ENCODE data around the gene ERG.
A peak's percentile ranks its signal among the peaks of the same experiment; 100 is the strongest.

Gene ERG

DNA sequence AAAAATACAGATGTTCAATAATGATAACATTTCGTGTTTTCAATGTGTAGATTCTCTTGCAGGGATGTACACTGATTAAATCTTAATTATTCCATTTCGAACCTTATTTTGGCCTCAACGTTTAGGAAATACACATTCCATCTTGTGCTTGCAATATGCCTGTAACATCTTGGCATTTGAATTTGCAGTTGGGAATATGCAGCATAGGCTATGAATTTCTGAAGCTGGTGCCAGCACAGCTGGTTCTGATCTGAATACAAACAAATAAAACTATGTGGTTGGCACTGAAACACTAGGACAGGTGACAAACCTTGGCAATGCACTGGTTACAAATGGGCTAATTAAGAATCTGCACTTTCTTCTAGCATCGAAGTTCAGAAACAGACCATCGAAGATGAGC, 108.4 kb downstream of the ERG start:
- Mint-ChIP-seq H3K4me1 (ENCODE audit: low read depth) (peaks cover 5% of the 10 kb centered on the region), H3K36me3 (ENCODE audit: low read depth) (no peaks in the 10 kb centered on the region), H3K9me3 (no peaks in the 10 kb centered on the region), H3K27ac (no peak overlapping the region), H3K27me3 (ENCODE audit: low read depth) (peaks cover 23% of the 10 kb centered on the region), H3K4me3 (no peak overlapping the region)

DNA sequence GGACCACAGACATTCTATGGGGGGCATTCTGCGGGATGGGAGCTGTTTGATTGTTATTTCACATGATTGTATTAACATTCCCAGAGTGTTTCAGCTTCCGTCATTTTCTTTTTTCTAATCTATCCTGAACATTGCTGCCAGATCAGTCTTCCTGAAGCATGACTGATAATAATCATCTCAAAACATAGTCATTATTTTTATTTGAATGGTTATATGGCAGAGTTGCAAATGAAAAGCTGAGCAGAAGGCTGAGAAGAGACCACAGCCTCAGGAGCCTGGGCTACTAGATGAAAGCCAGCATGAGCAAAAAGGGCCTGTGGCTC, 109.0 kb downstream of the ERG start:
- H3K27me3 Mint-ChIP-seq (ENCODE audit: low read depth) = peaks cover 21% of the 10 kb centered on the region
- H3K4me3 Mint-ChIP-seq = no peak overlapping the region
- no peaks in the 10 kb centered on the region for H3K36me3 Mint-ChIP-seq (ENCODE audit: low read depth)
- H3K27ac Mint-ChIP-seq = no peak overlapping the region
- H3K9me3 Mint-ChIP-seq = no peaks in the 10 kb centered on the region
- H3K4me1 Mint-ChIP-seq (ENCODE audit: low read depth) = peaks cover 5% of the 10 kb centered on the region

DNA sequence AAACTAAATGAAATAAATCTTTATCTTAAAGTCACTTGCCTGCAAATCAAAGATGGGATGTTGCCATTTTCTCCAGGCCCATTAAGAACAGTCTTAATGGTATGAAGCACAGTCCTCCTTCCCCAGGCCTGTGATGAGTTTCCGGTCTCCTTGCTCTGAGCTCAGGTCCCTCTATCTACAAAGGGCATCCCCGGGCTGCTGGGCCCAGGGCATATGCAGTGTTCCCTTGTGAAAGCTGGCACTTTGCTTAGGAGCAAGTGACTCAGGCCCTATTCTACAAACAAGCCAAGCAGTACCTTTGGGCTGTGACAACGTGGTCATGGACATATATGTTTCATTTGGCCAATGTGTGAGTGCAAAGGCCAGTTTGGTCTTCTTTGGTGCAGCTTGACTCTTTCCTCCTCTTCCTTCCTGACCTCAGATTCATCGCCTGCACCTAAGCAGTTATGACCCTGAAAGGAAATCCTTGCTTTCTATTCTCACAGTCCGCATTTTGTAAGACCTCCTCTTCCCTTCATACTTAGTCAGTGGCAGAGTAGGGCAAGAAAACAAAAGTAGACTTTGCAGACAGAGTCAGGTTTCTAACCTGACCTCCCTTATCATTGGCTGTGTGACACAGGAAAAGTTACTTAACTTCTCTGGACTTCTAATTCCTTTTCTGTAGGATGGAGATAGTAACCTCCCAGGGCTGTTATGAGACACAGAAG, 109.5 kb downstream of the ERG start:
- Mint-ChIP-seq H3K9me3 (no peaks in the 10 kb centered on the region), H3K4me1 (ENCODE audit: low read depth) (peaks cover 5% of the 10 kb centered on the region), H3K36me3 (ENCODE audit: low read depth) (no peaks in the 10 kb centered on the region), H3K4me3 (no peak overlapping the region), H3K27me3 (ENCODE audit: low read depth) (peaks cover 20% of the 10 kb centered on the region), H3K27ac (no peak overlapping the region)

DNA sequence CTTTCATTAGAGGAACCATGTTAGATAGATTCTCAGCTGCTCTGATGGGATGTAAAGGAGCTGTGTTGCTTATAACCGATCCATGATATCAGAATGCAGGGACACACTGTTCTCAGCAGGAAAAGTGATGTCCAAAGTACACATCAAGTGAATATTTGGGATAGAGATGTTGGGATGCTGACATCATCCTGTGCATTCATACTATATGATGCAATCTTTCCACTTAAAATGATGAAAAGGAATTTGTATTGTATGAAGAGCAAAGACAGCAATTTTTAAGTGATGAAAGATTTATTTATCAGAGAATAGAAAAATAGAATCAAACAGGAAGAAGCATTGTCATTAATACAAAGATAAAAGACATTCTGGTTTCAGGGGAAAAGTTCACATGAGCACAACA, 110.1 kb downstream of the ERG start:
- Mint-ChIP-seq H3K36me3 (ENCODE audit: low read depth) (no peaks in the 10 kb centered on the region), H3K27me3 (ENCODE audit: low read depth) (peaks cover 17% of the 10 kb centered on the region), H3K4me3 (no peak overlapping the region), H3K4me1 (ENCODE audit: low read depth) (peaks cover 5% of the 10 kb centered on the region), H3K27ac (no peak overlapping the region), H3K9me3 (no peaks in the 10 kb centered on the region)

DNA sequence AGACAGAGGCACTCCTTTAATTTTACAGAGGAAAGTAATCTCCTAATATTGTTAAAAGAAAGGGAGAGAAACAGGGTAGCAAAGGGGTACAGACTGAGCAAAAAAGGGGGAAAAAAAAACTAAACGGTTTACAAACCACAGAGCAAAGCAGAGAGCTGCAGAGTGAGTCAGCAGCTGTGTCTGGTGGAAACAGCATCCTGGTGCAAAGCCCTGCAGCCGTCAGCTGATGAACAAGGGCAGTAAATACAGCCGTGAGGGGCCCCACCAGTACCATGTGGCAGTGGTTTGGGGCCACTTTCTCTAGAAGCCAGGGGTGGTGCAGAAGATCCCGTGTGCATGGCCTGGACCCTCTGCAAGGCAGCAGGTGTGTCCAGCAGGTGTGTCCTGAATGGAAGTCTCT, 111.3 kb downstream of the ERG start:
- peaks cover 18% of the 10 kb centered on the region for H3K27me3 Mint-ChIP-seq (ENCODE audit: low read depth)
- no peak overlapping the region for H3K4me3 Mint-ChIP-seq
- H3K4me1 Mint-ChIP-seq (ENCODE audit: low read depth) = peaks cover 5% of the 10 kb centered on the region
- H3K27ac Mint-ChIP-seq = peak overlapping the region; percentile 57
- H3K9me3 Mint-ChIP-seq = no peaks in the 10 kb centered on the region
- H3K36me3 Mint-ChIP-seq (ENCODE audit: low read depth) = no peaks in the 10 kb centered on the region

DNA sequence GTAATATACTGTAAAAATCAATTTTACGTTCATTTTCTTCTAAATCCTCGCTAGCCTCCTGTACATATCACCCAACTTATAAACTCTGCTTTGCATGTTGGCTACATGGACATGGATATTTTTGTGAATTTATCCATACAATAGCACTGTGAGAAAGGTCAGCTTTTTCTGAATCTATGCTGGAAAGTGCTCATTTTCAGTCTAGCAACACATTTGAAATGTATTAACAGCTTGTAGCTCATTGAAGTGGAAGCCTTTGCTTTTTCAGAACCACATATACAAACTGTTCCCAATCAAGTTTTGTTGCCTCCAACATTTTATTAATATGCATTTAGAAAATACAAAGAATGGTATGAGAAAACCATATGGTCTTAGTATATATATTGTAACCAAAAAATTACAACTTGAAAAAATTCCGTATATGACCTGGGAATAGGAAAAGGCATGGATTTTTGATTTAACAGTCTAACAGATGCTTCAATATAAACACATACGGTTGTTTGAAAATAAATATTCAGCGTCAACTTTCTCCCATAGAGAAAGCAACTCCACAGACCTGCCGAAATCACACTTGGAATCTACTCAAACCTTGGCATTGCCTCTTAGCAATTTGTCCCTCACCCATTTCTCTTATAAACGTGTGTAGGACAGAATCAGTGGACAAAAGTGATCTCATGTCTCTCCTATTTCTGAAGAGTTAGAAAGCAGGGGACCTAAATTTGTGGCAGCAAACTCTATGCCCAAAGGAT, 112.7 kb downstream of the ERG start:
- Mint-ChIP-seq H3K36me3 (ENCODE audit: low read depth) (no peaks in the 10 kb centered on the region), H3K27me3 (ENCODE audit: low read depth) (peaks cover 18% of the 10 kb centered on the region), H3K4me1 (ENCODE audit: low read depth) (peaks cover 5% of the 10 kb centered on the region), H3K4me3 (no peak overlapping the region), H3K9me3 (no peaks in the 10 kb centered on the region), H3K27ac (no peak overlapping the region)

DNA sequence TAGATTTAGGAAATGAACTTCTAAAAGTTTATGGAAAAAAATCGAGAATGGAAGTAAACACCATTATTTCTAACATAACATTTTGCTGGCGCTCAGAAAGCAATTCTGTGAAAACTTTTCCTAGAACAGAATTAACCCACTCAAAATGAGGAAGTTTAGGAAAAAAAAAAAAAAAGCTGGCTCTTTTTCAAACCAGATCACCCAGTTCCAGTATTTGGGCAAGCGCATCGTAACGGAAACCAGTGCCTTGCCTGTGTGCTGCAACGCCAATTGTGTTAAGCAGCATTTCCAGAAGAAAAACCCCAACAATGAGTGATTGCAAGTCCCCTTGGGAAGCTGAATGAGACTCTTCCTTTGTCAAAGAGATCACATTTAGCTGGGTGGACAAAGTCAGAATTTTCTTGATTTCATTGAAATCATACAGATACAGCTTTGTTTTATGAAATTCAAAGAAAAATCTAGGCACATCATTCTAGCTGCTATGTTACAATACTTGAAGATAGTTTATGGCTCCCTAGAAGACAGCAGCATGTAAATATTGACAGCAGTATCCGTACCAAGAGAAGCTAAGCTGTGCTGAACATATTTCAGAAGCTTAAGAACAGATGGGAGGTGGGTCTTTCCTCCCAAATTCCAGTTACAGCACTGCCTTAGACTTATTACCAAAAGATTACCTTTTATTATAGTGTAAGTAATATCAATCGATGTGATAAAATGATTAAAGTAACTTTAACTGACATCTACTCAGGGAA, 113.4 kb downstream of the ERG start:
- Mint-ChIP-seq H3K27ac (no peak overlapping the region), H3K4me1 (ENCODE audit: low read depth) (peaks cover 5% of the 10 kb centered on the region), H3K4me3 (no peak overlapping the region), H3K27me3 (ENCODE audit: low read depth) (peaks cover 14% of the 10 kb centered on the region), H3K9me3 (no peaks in the 10 kb centered on the region), H3K36me3 (ENCODE audit: low read depth) (no peaks in the 10 kb centered on the region)

DNA sequence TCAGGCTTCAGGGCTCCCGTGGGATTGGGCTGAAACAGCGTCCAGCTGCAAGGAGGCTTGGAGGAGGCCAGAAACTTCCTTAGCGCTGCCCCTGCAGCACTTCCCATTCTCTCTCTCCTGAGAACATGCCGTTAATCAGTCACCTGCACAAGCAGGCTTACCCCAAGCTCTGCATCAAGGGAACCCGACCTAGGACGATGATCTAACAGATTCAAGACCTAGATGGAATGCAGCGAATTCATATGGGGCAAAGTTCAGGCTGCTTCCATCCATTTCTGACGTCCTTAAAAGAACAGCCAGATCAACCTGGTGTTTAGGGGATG, 114.1 kb downstream of the ERG start:
- Mint-ChIP-seq H3K4me1 (ENCODE audit: low read depth) (peaks cover 5% of the 10 kb centered on the region), H3K27me3 (ENCODE audit: low read depth) (peaks cover 14% of the 10 kb centered on the region), H3K36me3 (ENCODE audit: low read depth) (no peaks in the 10 kb centered on the region), H3K9me3 (no peaks in the 10 kb centered on the region), H3K27ac (no peak overlapping the region), H3K4me3 (no peak overlapping the region)

DNA sequence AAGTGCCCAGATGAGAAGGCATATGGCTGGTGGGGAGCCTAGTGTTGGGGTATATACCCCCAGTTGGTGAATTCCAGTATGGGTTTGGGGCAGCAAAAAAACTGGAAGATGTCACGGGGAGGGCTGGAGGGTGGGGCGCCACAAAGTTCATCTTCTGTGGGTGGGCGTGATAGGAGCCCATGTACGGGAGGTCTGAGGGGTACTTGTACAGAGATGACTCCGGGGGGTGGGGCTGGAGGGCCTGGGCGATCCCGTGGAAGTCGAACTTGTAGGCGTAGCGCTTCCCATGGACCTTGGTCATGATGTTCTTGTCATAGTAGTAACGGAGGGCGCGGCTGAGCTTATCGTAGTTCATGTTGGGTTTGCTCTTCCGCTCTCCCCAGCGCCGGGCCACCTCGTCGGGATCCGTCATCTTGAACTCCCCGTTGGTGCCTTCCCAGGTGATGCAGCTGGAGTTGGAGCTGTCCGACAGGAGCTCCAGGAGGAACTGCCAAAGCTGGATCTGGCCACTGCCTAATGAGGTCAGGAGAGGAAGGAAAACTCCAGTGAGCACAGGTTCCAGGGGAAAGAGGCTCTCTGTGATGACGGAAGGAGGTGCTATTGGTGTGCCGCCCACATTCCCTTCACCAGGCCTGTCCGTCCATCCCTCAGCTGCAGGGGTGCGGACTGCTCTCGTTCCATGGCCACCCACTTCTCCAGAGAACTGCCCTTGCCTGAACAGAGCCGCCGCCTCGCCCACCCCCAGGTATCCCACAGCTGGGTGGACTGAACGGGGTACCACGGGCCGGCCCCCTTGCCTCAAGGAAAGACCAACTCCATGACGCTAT, 114.7 kb downstream of the ERG start:
- Mint-ChIP-seq H3K36me3 (ENCODE audit: low read depth) (no peaks in the 10 kb centered on the region), H3K27me3 (ENCODE audit: low read depth) (peaks cover 14% of the 10 kb centered on the region), H3K27ac (no peak overlapping the region), H3K4me1 (ENCODE audit: low read depth) (peaks cover 5% of the 10 kb centered on the region), H3K9me3 (no peaks in the 10 kb centered on the region), H3K4me3 (no peak overlapping the region)

DNA sequence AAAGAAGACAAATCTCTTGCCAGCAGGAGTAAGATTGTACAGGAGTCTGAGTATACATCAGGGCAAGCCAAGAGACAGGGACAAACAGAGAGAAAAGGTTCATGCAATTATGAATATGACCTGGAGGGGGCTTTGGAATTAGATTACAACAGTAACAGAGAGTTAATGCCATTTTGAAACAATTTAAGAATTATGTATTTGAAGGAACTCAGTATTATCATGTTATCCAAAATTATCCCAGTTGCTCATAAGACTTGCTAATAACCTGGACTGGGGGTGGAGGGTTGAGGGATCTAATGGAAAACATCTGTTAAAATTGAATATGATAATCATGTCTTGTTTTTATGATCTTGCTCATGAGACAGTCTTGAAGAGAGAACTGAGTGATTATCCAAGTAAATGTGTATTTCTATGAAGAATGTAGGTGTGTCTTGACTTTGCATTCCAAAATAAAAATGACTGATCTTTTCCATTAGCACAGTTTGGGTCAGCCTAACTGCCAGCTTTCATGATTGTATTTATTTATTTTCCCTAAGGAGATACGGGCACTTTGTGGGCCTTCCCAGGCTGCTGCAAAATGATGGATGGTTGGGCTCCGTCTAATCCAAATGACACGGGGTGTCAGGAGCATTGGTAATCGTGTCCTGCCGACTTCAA, 117.7 kb downstream of the ERG start:
- H3K9me3 Mint-ChIP-seq = no peaks in the 10 kb centered on the region
- H3K4me1 Mint-ChIP-seq (ENCODE audit: low read depth) = no peaks in the 10 kb centered on the region
- H3K4me3 Mint-ChIP-seq = no peak overlapping the region
- peaks cover 14% of the 10 kb centered on the region for H3K27me3 Mint-ChIP-seq (ENCODE audit: low read depth)
- H3K36me3 Mint-ChIP-seq (ENCODE audit: low read depth) = no peaks in the 10 kb centered on the region
- no peak overlapping the region for H3K27ac Mint-ChIP-seq

DNA sequence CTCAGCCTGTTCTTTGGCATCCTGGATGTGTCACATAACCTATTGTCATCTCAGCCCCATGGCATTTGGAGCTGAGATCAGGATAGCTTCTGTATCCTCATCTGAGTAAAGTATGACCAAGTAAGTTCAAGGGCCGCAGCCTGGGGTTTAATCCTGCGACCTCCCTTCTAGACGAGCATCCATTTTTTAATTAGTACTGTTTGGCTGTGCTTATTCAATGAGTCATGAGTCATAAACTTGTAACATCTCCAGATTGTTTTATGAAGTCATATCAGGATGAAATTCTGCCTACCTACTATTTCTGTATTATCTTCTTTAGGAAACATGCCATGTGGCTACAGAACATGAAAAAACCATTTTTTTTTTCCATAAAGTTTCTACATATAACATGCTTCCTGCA, 119.1 kb downstream of the ERG start:
- no peak overlapping the region for H3K27ac Mint-ChIP-seq
- no peak overlapping the region for H3K4me3 Mint-ChIP-seq
- peaks cover 3% of the 10 kb centered on the region for H3K9me3 Mint-ChIP-seq
- no peaks in the 10 kb centered on the region for H3K4me1 Mint-ChIP-seq (ENCODE audit: low read depth)
- no peaks in the 10 kb centered on the region for H3K36me3 Mint-ChIP-seq (ENCODE audit: low read depth)
- H3K27me3 Mint-ChIP-seq (ENCODE audit: low read depth) = peaks cover 6% of the 10 kb centered on the region

DNA sequence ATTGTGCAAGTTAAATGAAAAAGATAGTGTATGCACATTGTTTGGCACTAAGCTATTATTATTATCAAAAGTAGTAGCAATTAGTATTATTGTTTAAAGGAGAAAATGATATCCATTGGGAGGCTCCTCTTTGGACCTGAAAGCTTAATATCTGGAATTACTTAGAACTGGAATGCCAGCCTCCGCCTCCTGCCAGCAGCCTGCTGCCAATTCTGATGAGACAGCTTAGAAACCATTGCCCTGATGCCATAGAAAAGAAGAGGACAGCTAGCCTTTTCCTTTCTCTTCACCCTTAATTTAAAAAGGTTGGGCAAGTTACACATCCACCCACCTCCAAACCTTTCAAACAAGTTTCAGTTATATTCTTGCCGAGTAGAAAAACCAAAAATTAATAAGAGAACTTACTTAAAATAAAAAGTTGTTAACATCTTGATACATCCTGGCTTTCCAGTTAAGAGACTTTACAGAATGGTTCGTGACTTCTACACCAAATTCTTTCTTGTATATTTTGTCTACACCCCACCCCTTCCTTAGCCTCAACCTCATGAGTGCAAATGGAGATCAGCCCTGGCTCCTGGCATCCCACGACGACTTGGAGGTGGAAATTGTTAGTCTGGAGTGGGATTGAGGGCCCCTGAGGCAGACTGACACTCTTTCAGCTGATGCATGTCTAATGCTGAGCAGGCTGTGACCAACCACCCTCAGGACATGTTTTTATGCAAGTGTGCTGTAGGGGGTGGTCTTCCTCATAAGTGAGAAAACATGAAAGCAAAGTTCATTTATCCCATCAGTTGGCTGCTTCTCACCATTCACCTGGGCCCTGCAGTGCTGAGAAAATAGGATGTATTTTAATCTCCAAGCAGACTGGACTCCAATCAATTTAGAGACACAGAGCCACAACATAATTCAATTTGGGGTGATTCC, 120.8 kb downstream of the ERG start:
- H3K9me3 Mint-ChIP-seq = peaks cover 3% of the 10 kb centered on the region
- no peaks in the 10 kb centered on the region for H3K4me1 Mint-ChIP-seq (ENCODE audit: low read depth)
- no peak overlapping the region for H3K4me3 Mint-ChIP-seq
- H3K27ac Mint-ChIP-seq = no peak overlapping the region
- peaks cover 1% of the 10 kb centered on the region for H3K27me3 Mint-ChIP-seq (ENCODE audit: low read depth)
- no peaks in the 10 kb centered on the region for H3K36me3 Mint-ChIP-seq (ENCODE audit: low read depth)

DNA sequence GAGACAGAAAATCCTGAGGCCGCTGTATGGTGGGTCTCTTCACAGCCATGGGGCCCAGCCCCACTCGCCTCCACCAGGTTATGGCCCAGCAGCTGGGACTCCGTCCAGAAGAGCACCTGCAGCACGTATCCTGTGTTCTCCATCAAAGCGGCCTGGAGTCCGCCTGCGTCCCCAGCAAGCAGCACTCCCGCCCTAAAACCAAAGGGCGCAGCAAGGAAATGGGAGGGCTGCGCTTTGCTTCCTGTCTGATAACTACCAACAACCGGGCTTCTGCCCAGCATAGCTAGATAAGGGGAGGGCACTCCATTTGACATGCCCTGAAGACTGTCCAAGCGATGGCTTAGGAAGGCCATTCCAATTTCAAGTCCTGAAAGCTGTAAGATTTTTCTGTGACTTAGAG, 121.6 kb downstream of the ERG start:
- Mint-ChIP-seq H3K4me3 (no peak overlapping the region), H3K9me3 (peaks cover 3% of the 10 kb centered on the region), H3K4me1 (ENCODE audit: low read depth) (no peaks in the 10 kb centered on the region), H3K36me3 (ENCODE audit: low read depth) (no peaks in the 10 kb centered on the region), H3K27me3 (ENCODE audit: low read depth) (no peaks in the 10 kb centered on the region), H3K27ac (no peak overlapping the region)

All from T-helper 1 cell treated with Interleukin-12 subunit alpha and Interleukin-12 subunit beta and Interleukin-4 antibody, amounts not matched to agents 30 μg/mL and 1 μg/mL, for 36 hours (primary cell).